ENCODE data around the gene RFC5. TPM values are rescaled to one million over a fixed set of nuclear protein-coding genes. Genes with fewer than 3 reads are reported as not detected.
A peak's percentile ranks its signal among the peaks of the same experiment; 100 is the strongest.

RFC5 gene
- total RNA-seq, 2 donors from 2014 or later, result 5.4 to 6.9 TPM

- TF ChIP-seq CTCF (IDR thresholded peaks at IDR 0.05), result no peak
- Histone ChIP-seq H3K27ac (no peak overlapping the region), H3K27me3 (replicated peaks; ENCODE audit: insufficient read depth) (no peaks in the 10 kb centered on the region), H3K4me3 (no peak overlapping the region), H3K4me1 (ENCODE audit: control insufficient read depth in 1 of 2, low read depth in 2 of 2) (peaks cover 28 to 41% of the 10 kb centered on the region in 2 donors), H3K36me3 (no peaks in the 10 kb centered on the region), H3K9me3 (no peaks in the 10 kb centered on the region)
- ATAC-seq (ENCODE audit: insufficient number of reproducible peaks, low FRiP score, low read depth) (no peak), DNase-seq (ENCODE audit: low spot score) (no peak)
Observed at GRCh38 chr12:118063576-118064391, 47.3 kb downstream of the RFC5 start.

DNA sequence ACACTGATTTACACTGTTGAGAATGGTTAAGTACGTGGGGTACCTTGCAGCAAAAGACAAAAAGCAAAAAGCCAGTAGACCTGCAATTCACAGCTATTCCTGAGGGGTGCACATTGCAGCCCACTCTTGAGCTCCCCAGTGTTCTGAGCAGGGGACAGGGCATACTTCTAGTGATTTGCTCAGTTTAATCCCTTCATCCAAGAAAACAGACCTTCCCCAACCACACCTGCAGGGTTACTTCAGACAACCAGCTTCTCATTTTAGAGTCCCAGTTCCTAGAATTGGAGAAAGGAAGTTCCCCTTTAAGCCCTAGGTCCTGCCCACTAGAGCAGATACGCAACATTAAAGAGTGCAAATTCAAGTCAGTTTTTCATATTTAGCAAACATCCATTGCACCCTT, 48.1 kb downstream of the RFC5 start:
- Histone ChIP-seq H3K27me3 (replicated peaks; ENCODE audit: insufficient read depth) (no peaks in the 10 kb centered on the region), H3K27ac (peak overlapping the region in 1 of 2 donors; percentile 14), H3K36me3 (no peaks in the 10 kb centered on the region), H3K9me3 (no peaks in the 10 kb centered on the region), H3K4me1 (ENCODE audit: control insufficient read depth in 1 of 2, low read depth in 2 of 2) (peaks cover 22 to 32% of the 10 kb centered on the region in 2 donors), H3K4me3 (peak overlapping the region; percentile 40)
- peak; percentile 25 for TF ChIP-seq CTCF (IDR thresholded peaks at IDR 0.05)
- no peak for DNase-seq (ENCODE audit: low spot score)
- no peak for ATAC-seq (ENCODE audit: insufficient number of reproducible peaks, low FRiP score, low read depth)

- ATAC-seq (ENCODE audit: insufficient number of reproducible peaks, low FRiP score, low read depth), result no peak
Observed at GRCh38 chr12:118065380-118065779, 48.9 kb downstream of the RFC5 start.

GRCh38 chr12:118068445-118068844, 51.9 kb downstream of the RFC5 start:
- no peak overlapping the region for H3K27ac ChIP-seq
- DNase-seq (ENCODE audit: low spot score), result no peak
- H3K36me3 ChIP-seq, result no peaks in the 10 kb centered on the region
- H3K4me3 ChIP-seq, result no peak overlapping the region
- peaks cover 12 to 16% of the 10 kb centered on the region in 2 donors for H3K4me1 ChIP-seq (ENCODE audit: control insufficient read depth in 1 of 2, low read depth in 2 of 2)
- ATAC-seq (ENCODE audit: insufficient number of reproducible peaks, low FRiP score, low read depth), result no peak
- H3K9me3 ChIP-seq, result no peaks in the 10 kb centered on the region
- TF ChIP-seq CTCF (IDR thresholded peaks at IDR 0.05), result no peak
- H3K27me3 ChIP-seq (replicated peaks; ENCODE audit: insufficient read depth), result no peaks in the 10 kb centered on the region

More at GRCh38 chr12:118065380-118065779, 48.9 kb downstream of the RFC5 start:
- H3K4me1 ChIP-seq (ENCODE audit: control insufficient read depth in 1 of 2, low read depth in 2 of 2), result peaks cover 17 to 25% of the 10 kb centered on the region in 2 donors
- no peaks in the 10 kb centered on the region for H3K36me3 ChIP-seq
- no peak for DNase-seq (ENCODE audit: low spot score)
- H3K27me3 ChIP-seq (replicated peaks; ENCODE audit: insufficient read depth), result no peaks in the 10 kb centered on the region
- no peaks in the 10 kb centered on the region for H3K9me3 ChIP-seq
- peak overlapping the region in 1 of 2 donors; percentile 14 for H3K27ac ChIP-seq
- peak overlapping the region; percentile 40 for H3K4me3 ChIP-seq
- TF ChIP-seq CTCF (IDR thresholded peaks at IDR 0.05), result no peak

- Histone ChIP-seq H3K9me3 (no peaks in the 10 kb centered on the region), H3K4me3 (no peak overlapping the region), H3K4me1 (ENCODE audit: control insufficient read depth in 1 of 2, low read depth in 2 of 2) (no peaks in the 10 kb centered on the region), H3K27me3 (replicated peaks; ENCODE audit: insufficient read depth) (no peaks in the 10 kb centered on the region), H3K36me3 (no peaks in the 10 kb centered on the region), H3K27ac (no peak overlapping the region)
- DNase-seq (ENCODE audit: low spot score) (no peak), ATAC-seq (ENCODE audit: insufficient number of reproducible peaks, low FRiP score, low read depth) (no peak)
- no peak for TF ChIP-seq CTCF (IDR thresholded peaks at IDR 0.05)
Observed at GRCh38 chr12:118070650-118071049, 54.1 kb downstream of the RFC5 start.

All from thoracic aorta (tissue), 2 donors.